WI38 (cell line): ENCODE results near the gene C10orf90.
A peak's percentile ranks its signal among the peaks of the same experiment; 100 is the strongest.

ENCODE experiments used
- H3K4me3 ChIP-seq: 2 replicates; pipeline ENCODE4 v1.5.1; 2011; ENCODE audit warnings: low read depth, mild to moderate bottlenecking, control low read depth, low read length
- CTCF ChIP-seq: IDR thresholded peaks from 2 replicates; pipeline ENCODE4 v1.5.1; 2012; ENCODE audit warnings: low read depth, mild to moderate bottlenecking, control low read depth, low read length

C10orf90 gene

GRCh38 chr10:126598009-126598408, 72.5 kb downstream of the C10orf90 start:
- no peak overlapping the region for H3K4me3 ChIP-seq
- peak; percentile 76 for TF ChIP-seq CTCF

GRCh38 chr10:126597211-126597610, 73.3 kb downstream of the C10orf90 start:
- TF ChIP-seq CTCF, result no peak
- H3K4me3 ChIP-seq, result no peak overlapping the region

GRCh38 chr10:126596472-126597016, 73.9 kb downstream of the C10orf90 start:
- no peak for TF ChIP-seq CTCF
- no peak overlapping the region for H3K4me3 ChIP-seq

GRCh38 chr10:126595160-126595559, 75.3 kb downstream of the C10orf90 start:
- TF ChIP-seq CTCF, result no peak

GRCh38 chr10:126593968-126594701, 76.4 kb downstream of the C10orf90 start:
- H3K4me3 ChIP-seq, result no peak overlapping the region
- TF ChIP-seq CTCF, result no peak

More at GRCh38 chr10:126595160-126595559, 75.3 kb downstream of the C10orf90 start:
- no peak overlapping the region for H3K4me3 ChIP-seq

GRCh38 chr10:126592901-126593300, 77.6 kb downstream of the C10orf90 start:
- no peak for TF ChIP-seq CTCF
- H3K4me3 ChIP-seq, result no peak overlapping the region

GRCh38 chr10:126588024-126588423, 82.5 kb downstream of the C10orf90 start:
- TF ChIP-seq CTCF, result no peak
- H3K4me3 ChIP-seq, result no peak overlapping the region
